Dermis microvascular lymphatic vessel endothelial cell (primary cell): ENCODE measurements around the gene CACNA2D3. TPM values are rescaled to one million over a fixed set of nuclear protein-coding genes. Genes with fewer than 3 reads are reported as not detected.

ENCODE experiments used
- total RNA-seq: library from RNA; depleted of rRNA; stranded (reverse); fragments of >200 nt; gene quantifications from 2 replicates; pipeline ENCODE4 v1.2.1, GENCODE V29; 2014

Gene CACNA2D3
- total RNA-seq, 1 donor from 2014 or later = not detected

Other genes starting within 250 kb of the CACNA2D3 start
- 24.9 and 35.3 TPM in 2 replicates for gene ACTR8, start 240.4 kb upstream of the CACNA2D3 start, total RNA-seq
- 15.6 and 20.3 TPM in 2 replicates for gene SELENOK, start 230.7 kb upstream of the CACNA2D3 start, total RNA-seq